ENCODE data around the gene TTC32. TPM values are rescaled to one million over a fixed set of nuclear protein-coding genes. Genes with fewer than 3 reads are reported as not detected.
A peak's percentile ranks its signal among the peaks of the same experiment; 100 is the strongest.

The TTC32 gene
- total and polyA plus RNA-seq, 2 donors (not counting 3 experiments of a cell fraction or from before 2014, with no cell fraction given) = 8.8 to 9.4 TPM

- FAIRE-seq (no peak), DNase-seq (ENCODE audit: low read depth, low spot score) (no peak)
- CTCF ChIA-PET = interaction anchor here (0.9 to 1.1 kb wide), 2 partner anchors 31 to 51 kb away, joined by 3 read pairs; no protein-coding TSS in a partner anchor
- dilution Hi-C loops (cut with MboI; ENCODE audit: extremely low pct_ligation_motif_present, low sequenced_read_pairs) (no loop called here), intact Hi-C loops (cut with micrococcal nuclease) (loop anchor here (1.0 to 2.0 kb wide), 3 partner anchors 87 to 197 kb away; no protein-coding TSS in a partner anchor)
- Histone ChIP-seq H3K36me3 (ENCODE audit: control insufficient read depth in 2 of 2, extremely low read depth in 1 of 2, insufficient read depth in 2 of 2, low read length in 2 of 2) (no peaks in the 10 kb centered on the region), H4K20me1 (replicated peaks; ENCODE audit: control insufficient read depth, extremely low read depth, insufficient read depth, low read length) (no peaks in the 10 kb centered on the region), H3K9ac (replicated peaks; ENCODE audit: extremely low read depth, insufficient read depth, low read length) (peak overlapping the region; percentile 96), H3K4me1 (ENCODE audit: control insufficient read depth, extremely low read depth, insufficient read depth, low read length) (peaks cover 25% of the 10 kb centered on the region), H3K9me3 (replicated peaks; ENCODE audit: control insufficient read depth, insufficient read depth, low read length) (no peaks in the 10 kb centered on the region), H3K4me2 (ENCODE audit: insufficient read depth, low read length) (peak overlapping the region; percentile 94), H3K79me2 (ENCODE audit: control insufficient read depth, insufficient read depth, low read length) (peaks cover 38% of the 10 kb centered on the region), H3K9me1 (replicated peaks; ENCODE audit: control insufficient read depth, extremely low read depth, insufficient read depth, low read length) (no peaks in the 10 kb centered on the region), H3K4me3 (replicated peaks in 1 of 3; ENCODE audit: insufficient read depth in 1 of 3, low read depth in 1 of 3, low read length in 3 of 3) (peak overlapping the region; percentile 28 to 97 (median 86)), H3K27me3 (ENCODE audit: control insufficient read depth in 2 of 2, insufficient read depth in 2 of 2, low read length in 2 of 2) (no peaks in the 10 kb centered on the region), H3K27ac (ENCODE audit: insufficient read depth, low read depth, low read length) (peak overlapping the region; percentile 90), H2AFZ (ENCODE audit: low read depth, low read length) (peak overlapping the region; percentile 67)
- TSS peak; percentile 92 for BruUV-seq (replicated peaks)
- no peak for TF ChIP-seq MAX (IDR thresholded peaks at IDR 0.05; ENCODE audit: insufficient read depth, insufficient read length)
- no peak for TF ChIP-seq JUN (IDR thresholded peaks at IDR 0.05; ENCODE audit: borderline replicate concordance, insufficient read depth, insufficient read length, low read depth)
- no peak for TF ChIP-seq EZH2 (IDR thresholded peaks at IDR 0.05; ENCODE audit: borderline replicate concordance, low read depth, low read length, severe bottlenecking)
- TF ChIP-seq FOS (IDR thresholded peaks at IDR 0.05; ENCODE audit: borderline replicate concordance, insufficient read depth, low read length) = no peak
- TF ChIP-seq GATA2 (IDR thresholded peaks at IDR 0.05; ENCODE audit: insufficient read depth, insufficient read length, low read depth, low read length) = no peak
- TF ChIP-seq MYC (IDR thresholded peaks at IDR 0.05; ENCODE audit: low read depth, low read length) = no peak
- TF ChIP-seq CTCF (IDR thresholded peaks at IDR 0.05; ENCODE audit: extremely low read depth in 1 of 2, insufficient read depth in 1 of 2, low read depth in 1 of 2, low read length in 2 of 2) = no peak
- TF ChIP-seq POLR2A (IDR thresholded peaks at IDR 0.05; ENCODE audit: low read depth, low read length) = no peak
- no peak for TF ChIP-seq POLR2AphosphoS5 (IDR thresholded peaks at IDR 0.05; ENCODE audit: insufficient read depth, low read depth, low read length)
- POLR2A ChIA-PET = no interaction called here
Measured at GRCh38 chr2:19902216-19902740, 495 bp upstream of the TTC32 start.

Data from endothelial cell of umbilical vein (primary cell).